ENCODE measurements around the gene STK4.

DNA sequence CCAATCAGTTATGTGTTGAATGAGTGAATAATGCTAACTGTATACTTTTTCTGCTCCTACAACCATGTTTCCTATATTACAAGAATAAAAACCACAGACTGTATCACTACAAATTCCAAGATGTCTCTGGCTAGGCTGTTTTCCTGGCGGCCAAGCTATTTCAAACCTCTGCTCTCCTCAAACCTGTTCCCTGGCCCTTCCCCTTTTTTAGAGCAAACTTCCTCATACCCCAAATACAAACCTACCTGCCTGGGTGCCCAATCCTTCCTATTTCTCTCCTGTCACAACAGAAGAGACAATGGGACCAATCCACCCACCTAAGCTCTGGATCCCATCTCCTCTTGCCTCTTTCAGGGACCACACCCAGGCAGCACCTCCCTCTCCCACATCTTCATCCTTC, 13.6 kb upstream of the STK4 start:
- TF ChIP-seq, protein P1, sequence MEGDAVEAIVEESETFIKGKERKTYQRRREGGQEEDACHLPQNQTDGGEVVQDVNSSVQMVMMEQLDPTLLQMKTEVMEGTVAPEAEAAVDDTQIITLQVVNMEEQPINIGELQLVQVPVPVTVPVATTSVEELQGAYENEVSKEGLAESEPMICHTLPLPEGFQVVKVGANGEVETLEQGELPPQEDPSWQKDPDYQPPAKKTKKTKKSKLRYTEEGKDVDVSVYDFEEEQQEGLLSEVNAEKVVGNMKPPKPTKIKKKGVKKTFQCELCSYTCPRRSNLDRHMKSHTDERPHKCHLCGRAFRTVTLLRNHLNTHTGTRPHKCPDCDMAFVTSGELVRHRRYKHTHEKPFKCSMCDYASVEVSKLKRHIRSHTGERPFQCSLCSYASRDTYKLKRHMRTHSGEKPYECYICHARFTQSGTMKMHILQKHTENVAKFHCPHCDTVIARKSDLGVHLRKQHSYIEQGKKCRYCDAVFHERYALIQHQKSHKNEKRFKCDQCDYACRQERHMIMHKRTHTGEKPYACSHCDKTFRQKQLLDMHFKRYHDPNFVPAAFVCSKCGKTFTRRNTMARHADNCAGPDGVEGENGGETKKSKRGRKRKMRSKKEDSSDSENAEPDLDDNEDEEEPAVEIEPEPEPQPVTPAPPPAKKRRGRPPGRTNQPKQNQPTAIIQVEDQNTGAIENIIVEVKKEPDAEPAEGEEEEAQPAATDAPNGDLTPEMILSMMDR (IDR thresholded peaks at IDR 0.05): no peak
- TF ChIP-seq POLR2AphosphoS5 (IDR thresholded peaks at IDR 0.05) (no peak), POLR2A (IDR thresholded peaks at IDR 0.05) (no peak), EP300 (IDR thresholded peaks at IDR 0.05) (no peak)

Measured in gastroesophageal sphincter (tissue), 3 donors.